Keratinocyte (primary cell): ENCODE data around the gene CCDC180.

ENCODE experiments used
- CTCF ChIP-seq, 3 experiments: IDR thresholded peaks in 1 of 3; conservative IDR thresholded peaks in 1 of 3; optimal IDR thresholded peaks in 1 of 3; 2 replicates in 2 of 3; 3 replicates in 1 of 3; pipeline versions ENCODE3 to v1.5.1; 2011; ENCODE audit warnings: low read length in 3 of 3, mild to moderate bottlenecking in 3 of 3, moderate library complexity in 2 of 3, control low read depth in 1 of 3, inconsistent platforms in 1 of 3; ENCODE audit not compliant: insufficient read depth in 2 of 3; ENCODE audit errors: extremely low read depth in 1 of 3
- EZH2 ChIP-seq: IDR thresholded peaks from one replicate; pipeline ENCODE4 v1.6.1; 2012; ENCODE audit warnings: inconsistent platforms, mild to moderate bottlenecking, low read length, moderate library complexity

DNA sequence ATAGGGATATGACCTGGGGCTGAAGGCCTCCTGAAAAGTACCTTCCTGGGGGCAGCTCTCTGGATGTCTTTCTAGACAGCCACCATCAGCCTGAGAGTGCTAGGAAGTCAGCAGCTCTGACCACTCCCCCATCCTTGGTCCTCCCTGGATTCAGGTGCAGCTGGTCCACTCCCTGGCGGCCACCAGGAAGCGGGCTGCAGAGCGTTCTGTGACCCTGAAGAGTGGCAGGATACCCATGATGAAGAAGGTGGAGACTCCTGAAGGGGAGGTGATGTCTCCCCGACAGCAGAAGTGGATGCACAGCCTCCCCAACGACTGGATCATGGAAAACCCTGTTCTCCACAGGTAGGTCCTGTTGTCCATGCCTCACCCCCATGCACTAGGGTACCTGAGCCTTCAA, 1.8 kb downstream of the CCDC180 start:
- TF ChIP-seq CTCF (optimal IDR thresholded peaks at IDR 0.05 in 1 of 3, IDR thresholded peaks at IDR 0.05 in 1 of 3, conservative IDR thresholded peaks at IDR 0.05 in 1 of 3; ENCODE audit: extremely low read depth in 1 of 3, insufficient read depth in 2 of 3, low read length in 3 of 3) (no peak), EZH2 (no peak)
